Right lobe of liver (tissue), 6 donors: ENCODE results near the gene CRTAC1. TPM values are rescaled to one million over a fixed set of nuclear protein-coding genes. Genes with fewer than 3 reads are reported as not detected.
A peak's percentile ranks its signal among the peaks of the same experiment; 100 is the strongest.

Source experiments
- ATAC-seq, 4 donors: fragments of 200-7000 bp; cut with Tn5 transposase; one replicate each; pipeline ENCODE4 v1.9.1; 2020; ENCODE audit warnings: mild to moderate bottlenecking in 4 of 4, moderate library complexity in 4 of 4
- DNase-seq, 3 donors: peaks; one replicate each; pipeline ENCODE4 v3.0.0-alpha.2; 2020
- H3K27ac ChIP-seq, 3 donors: fragments of 200-600 bp; one replicate each; pipeline ENCODE4 v1.8.0; 2022
- H3K27me3 ChIP-seq, 2 donors: fragments of 200-600 bp; one replicate each; pipeline ENCODE4 v1.8.0; 2022
- H3K36me3 ChIP-seq, 4 donors: fragments of 200-600 bp; sonication (generic) in 1 of 4; one replicate each; pipeline versions ENCODE4 v1.5.1 to v1.8.0; 2017 to 2022; ENCODE audit warnings: control low read depth in 1 of 4
- H3K4me1 ChIP-seq, 4 donors: fragments of 200-600 bp; sonication (generic) in 1 of 4; one replicate each; pipeline versions ENCODE4 v1.5.1 to v1.8.0; 2017 to 2022; ENCODE audit warnings: control low read depth in 1 of 4
- H3K4me3 ChIP-seq, 3 donors: fragments of 200-600 bp; one replicate each; pipeline ENCODE4 v1.8.0; 2022
- H3K9me3 ChIP-seq, 4 donors: fragments of 200-600 bp; sonication (generic) in 1 of 4; one replicate each; pipeline versions ENCODE4 v1.5.1 to v1.8.0; 2017 to 2022; ENCODE audit warnings: control low read depth in 1 of 4
- CTCF ChIP-seq, 4 donors: fragments of 200-600 bp in 3 of 4; fragments of 450-650 bp in 1 of 4; IDR thresholded peaks; one replicate each; pipeline versions ENCODE4 v1.5.1 to v1.8.0; 2016 to 2022; ENCODE audit warnings: antibody characterized with exemption in 4 of 4, mild to moderate bottlenecking in 2 of 4
- POLR2A ChIP-seq: fragments of 450-650 bp; IDR thresholded peaks from one replicate; pipeline ENCODE4 v1.6.1; 2017; ENCODE audit warnings: antibody characterized with exemption, mild to moderate bottlenecking
- whole genome bisulfite sequencing: methylation state at CpG from one replicate; pipeline ENCODE4 v1.1.6; 2018; ENCODE audit warnings: low coverage, low lambda C conversion rate; ENCODE audit not compliant: insufficient coverage; ENCODE audit errors: missing lambda C conversion rate; 5-methylcytosine and 5-hydroxymethylcytosine counted together
- intact Hi-C, 2 donors: fragments of 100-400 bp; cut with DNase I; formaldehyde crosslinking; loops; one replicate each; pipeline versions ENCODE4 v1.11.2 to v1.14.1; 2022
- long read RNA-seq: library from polyadenylated mRNA; unstranded; transcript quantifications from one replicate; pipeline ENCODE4 v2.0.0, GENCODE V29; 2019
- total RNA-seq, 6 experiments: library from RNA; depleted of rRNA in 2 of 6; stranded (reverse); fragments of >200 nt in 2 of 6; fragmentation: NEBNext Ultra II Directional in 3 of 6; extraction: Animal tissue kit (Norgen Biotek cat#: 25700) in 3 of 6; gene quantifications; one replicate each; pipeline versions ENCODE4 v1.1.0 to v1.2.4, GENCODE V29; 2016 to 2023
- donor health status: DM: no; HTN: yes; CAD: no.
- donor health status: DM: no; HTN: no; CAD: no.
- donor health status: DM: no; HTN: no; CAD: no.
- donor health status: DM: no; HTN: yes; CAD: no.
- donor health status: DM: no; HTN: yes; CAD: no.

CRTAC1 gene, protein sequence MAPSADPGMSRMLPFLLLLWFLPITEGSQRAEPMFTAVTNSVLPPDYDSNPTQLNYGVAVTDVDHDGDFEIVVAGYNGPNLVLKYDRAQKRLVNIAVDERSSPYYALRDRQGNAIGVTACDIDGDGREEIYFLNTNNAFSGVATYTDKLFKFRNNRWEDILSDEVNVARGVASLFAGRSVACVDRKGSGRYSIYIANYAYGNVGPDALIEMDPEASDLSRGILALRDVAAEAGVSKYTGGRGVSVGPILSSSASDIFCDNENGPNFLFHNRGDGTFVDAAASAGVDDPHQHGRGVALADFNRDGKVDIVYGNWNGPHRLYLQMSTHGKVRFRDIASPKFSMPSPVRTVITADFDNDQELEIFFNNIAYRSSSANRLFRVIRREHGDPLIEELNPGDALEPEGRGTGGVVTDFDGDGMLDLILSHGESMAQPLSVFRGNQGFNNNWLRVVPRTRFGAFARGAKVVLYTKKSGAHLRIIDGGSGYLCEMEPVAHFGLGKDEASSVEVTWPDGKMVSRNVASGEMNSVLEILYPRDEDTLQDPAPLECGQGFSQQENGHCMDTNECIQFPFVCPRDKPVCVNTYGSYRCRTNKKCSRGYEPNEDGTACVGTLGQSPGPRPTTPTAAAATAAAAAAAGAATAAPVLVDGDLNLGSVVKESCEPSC
- under 1 TPM in 1 of 6 experiments, not detected in 5; 0.20 TPM for total RNA-seq
- long read RNA-seq = 0 reads

DNA sequence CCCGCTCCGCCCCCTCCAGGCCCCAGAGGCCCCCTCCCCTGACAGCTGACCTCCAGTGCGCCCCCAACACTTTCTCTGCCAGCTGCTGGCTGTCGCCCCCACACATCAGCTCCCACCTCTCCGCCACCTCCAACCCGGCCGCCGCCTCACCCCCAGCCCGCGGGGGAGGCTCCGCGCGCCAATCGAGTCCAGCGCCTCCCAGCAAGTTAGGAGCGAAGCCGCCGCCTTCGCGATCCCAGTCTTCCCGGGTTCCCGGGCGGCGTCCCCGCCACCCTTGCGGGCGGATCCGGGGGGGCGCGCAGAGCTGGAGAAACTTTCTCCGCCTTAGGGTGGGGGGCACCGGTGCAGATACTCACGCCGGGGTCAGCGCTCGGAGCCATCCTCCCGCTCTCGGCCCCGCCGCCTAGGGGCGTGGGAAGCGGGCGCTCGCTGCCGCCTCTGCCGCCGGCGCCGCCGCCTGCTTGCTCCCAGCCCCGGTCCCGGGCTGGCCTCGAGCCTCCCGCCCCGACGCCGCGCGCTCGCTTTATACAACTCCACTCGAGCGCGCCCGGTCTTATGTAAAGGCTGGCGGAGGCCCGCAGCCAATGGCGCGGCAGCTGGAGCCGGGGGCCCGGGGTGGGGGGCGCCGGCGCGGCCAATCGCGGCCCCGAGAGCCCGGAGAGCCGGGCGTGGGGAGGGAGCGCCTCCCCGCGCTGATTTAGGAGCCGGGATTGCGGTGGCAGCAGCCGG, at the start of gene CRTAC1:
CRTAC1 (minus strand) TSS at position 529 of the 729 bp plus-strand sequence; CDS start at position 380, 149 bp downstream.
- DNase-seq (no peak), ATAC-seq (peak; percentile 24 to 38 (median 28))
- Histone ChIP-seq H3K4me3 (no peak within 1 kb of the TSS), H3K4me1 (peaks cover 0 to 11% (median 0%) of the 10 kb centered on the region in 4 donors), H3K36me3 (no peaks in the 10 kb centered on the region), H3K27ac (no peak within 1 kb of the TSS), H3K9me3 (no peaks in the 10 kb centered on the region), H3K27me3 (peaks cover 0 to 26% of the 10 kb centered on the region in 2 donors)
- TF ChIP-seq POLR2A (no peak), CTCF (IDR thresholded peaks at IDR 0.05) (no peak)
- 5% methylated on average over 8 of the region's 86 CpGs for WGBS
- intact Hi-C loops = no loop called here

- intact Hi-C loops = no loop called here
- DNase-seq (no peak), ATAC-seq (no peak)
- no peaks in the 10 kb centered on the region for H3K4me1 ChIP-seq
- no peak for TF ChIP-seq CTCF (IDR thresholded peaks at IDR 0.05)
- TF ChIP-seq POLR2A = no peak
- H3K27me3 ChIP-seq = no peaks in the 10 kb centered on the region
- H3K27ac ChIP-seq = no peak overlapping the region
- WGBS = no CpG with 5 or more reads among the region's 1 CpG
- no peaks in the 10 kb centered on the region for H3K9me3 ChIP-seq
- no peak overlapping the region for H3K4me3 ChIP-seq
- no peaks in the 10 kb centered on the region for H3K36me3 ChIP-seq
These were observed 48.4 kb upstream of the CRTAC1 start for GRCh38 chr10:98078774-98079173.

- DNase-seq (no peak), ATAC-seq (no peak)
- Histone ChIP-seq H3K4me3 (no peak overlapping the region), H3K36me3 (no peaks in the 10 kb centered on the region), H3K4me1 (no peaks in the 10 kb centered on the region), H3K27ac (no peak overlapping the region), H3K9me3 (no peaks in the 10 kb centered on the region), H3K27me3 (no peaks in the 10 kb centered on the region)
- intact Hi-C loops = no loop called here
- no peak for TF ChIP-seq CTCF (IDR thresholded peaks at IDR 0.05)
- 50% methylated on average over 1 of the region's 1 CpG for WGBS
These were observed 46.8 kb upstream of the CRTAC1 start for GRCh38 chr10:98077223-98077622.

DNA sequence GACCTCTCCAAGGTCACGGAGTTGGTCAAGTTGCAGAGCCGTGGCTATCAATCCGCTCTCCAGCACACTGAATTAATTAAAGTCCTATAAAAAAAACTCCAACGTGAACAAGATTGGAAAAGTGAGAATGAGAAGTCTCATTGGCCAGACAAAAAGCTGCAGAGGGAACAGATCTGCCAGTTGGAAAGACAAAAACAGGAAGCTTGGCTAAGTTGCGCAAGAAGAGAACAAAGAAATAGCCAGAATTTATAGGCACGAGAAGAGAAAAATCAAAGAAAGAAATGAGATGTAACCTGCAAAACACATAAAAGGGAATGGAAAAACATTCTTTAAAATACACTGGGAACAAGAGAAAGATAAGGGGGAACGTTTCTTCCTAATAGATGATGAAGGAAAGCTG, 45.7 kb upstream of the CRTAC1 start:
- intact Hi-C loops = no loop called here
- H3K4me1 ChIP-seq = no peaks in the 10 kb centered on the region
- no peak overlapping the region for H3K27ac ChIP-seq
- DNase-seq (no peak), ATAC-seq (no peak)
- no peak overlapping the region for H3K4me3 ChIP-seq
- H3K27me3 ChIP-seq = no peaks in the 10 kb centered on the region
- WGBS = 30% methylated on average over 7 of the region's 7 CpGs
- H3K9me3 ChIP-seq = no peaks in the 10 kb centered on the region
- H3K36me3 ChIP-seq = no peaks in the 10 kb centered on the region
- no peak for TF ChIP-seq CTCF (IDR thresholded peaks at IDR 0.05)
- TF ChIP-seq POLR2A = no peak
